Putamen (tissue), 1 donor: ENCODE data around the gene GATA2.

Source experiments
- DNase-seq: peaks from one replicate; pipeline ENCODE4 v3.0.0-alpha.2; 2016; ENCODE audit warnings: low spot score

Gene GATA2

DNA sequence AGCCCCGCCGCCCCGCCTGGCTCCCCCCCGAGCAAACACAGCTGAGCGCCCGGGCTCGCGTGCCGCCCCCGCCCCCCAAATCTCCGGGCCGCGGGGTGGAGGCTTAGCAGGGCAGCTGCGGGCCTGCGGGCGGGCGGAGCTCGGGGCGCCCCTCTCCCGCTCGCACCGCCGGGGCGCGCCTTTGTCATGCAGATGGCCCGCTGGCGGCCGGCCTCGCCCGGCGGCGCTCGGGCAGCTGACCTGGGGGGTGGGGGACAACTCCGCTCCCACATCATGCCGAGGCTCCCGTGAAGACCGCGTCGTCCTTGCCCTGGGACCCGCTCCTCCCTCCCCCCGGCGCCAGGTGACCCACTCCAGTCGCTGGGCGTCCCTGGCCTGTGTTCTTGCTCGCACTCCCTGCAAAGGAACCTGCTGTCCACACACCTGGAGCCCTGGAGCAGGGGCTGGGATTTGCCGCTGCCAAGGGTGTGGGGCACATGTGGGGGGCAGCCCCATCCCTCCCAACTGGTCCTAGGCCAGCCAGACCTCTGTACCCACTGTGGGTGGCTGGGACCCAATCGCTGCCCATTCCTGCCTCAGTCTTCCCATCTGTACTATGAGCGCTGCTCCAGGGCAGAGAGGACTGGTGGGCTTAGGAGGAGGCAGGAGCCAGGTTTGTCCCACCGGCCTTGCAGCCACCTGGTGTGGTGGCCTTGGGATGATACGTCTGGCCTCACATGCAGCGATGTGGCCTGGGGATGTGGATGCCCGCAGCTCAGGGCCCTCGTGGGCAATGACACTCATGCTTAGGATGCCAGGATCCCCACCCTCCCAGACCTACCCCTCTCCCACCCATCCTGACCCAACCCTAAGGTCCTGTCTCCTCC, 59.8 kb downstream of the GATA2 start:
- no peak for DNase-seq

DNA sequence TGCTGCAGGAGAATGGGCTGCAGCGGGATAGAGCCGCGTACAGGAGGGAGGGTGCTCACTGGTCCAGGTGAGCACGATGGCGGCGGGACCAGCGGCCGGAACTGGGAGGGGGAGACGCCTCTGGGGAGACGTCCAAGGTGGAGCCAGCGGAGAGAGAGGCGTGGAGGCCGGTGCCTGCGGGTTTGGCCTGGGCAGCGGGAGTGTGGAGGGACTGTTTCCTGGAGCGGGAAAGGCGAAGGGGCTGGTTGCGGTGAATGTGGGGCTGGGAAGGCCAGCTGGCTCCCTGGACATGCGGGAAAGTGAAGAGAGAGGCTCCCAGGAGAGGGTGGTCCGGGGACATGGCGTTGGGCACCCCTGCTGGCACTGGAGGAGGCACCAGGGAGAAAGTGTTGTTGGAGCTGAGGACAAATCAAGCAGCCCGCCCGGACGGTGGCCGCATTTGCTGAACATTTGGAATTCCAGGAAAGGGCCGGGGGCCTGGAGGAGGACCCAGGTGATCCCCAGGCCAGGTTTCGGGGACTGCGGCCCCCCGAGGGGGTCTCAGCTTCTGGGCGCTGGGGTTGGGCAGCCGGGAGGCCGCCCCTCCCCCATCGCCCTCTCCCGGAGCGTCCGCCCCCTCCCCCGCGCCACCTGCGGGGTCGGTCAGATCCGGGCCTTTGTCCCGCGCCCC, 60.6 kb downstream of the GATA2 start:
- no peak for DNase-seq

DNA sequence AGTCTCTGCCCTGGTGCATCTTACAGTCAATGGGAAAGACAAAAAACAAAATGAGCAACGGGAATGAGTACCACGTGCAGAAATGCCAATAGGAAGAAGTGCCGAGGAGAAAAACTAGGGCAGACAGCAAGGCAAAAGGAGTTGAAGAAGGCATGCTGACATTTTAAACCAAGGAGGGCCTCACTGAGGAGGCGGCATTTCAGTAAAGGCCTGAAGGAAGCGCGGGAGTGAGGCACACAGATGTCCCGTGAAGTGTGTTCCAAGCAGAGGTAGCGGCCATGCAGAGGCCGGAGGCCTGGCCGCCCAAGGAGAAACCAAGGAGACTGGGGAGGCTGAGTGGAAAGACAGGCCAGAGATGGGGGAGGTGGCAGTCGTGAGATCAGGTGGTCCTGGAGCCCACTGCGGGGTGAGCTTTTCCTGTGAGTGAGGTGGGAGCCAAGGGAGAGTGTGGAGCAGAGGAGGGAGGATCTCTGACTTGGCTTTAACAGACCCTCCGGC, 61.1 kb downstream of the GATA2 start:
- DNase-seq, result no peak

DNA sequence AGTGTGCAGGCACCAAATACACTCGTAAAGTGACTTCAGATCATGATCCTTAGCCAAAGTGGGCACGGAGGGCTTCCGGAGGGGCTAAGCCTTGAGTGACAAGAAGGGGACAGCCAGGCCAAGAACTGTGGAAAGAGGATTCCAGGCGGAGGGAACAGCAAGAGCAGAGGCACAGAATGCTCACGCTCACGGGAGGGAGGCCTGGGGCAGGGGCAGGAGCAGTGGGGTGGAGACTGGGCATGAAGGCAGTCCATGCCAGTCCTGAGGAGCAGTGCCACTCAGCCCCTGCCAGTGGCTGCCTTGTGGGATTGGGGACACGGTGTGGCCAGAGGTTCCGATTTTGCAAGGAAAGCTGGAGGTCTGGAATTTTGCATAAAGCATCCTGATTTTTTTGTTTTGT, 62.3 kb downstream of the GATA2 start:
- DNase-seq, result no peak

DNA sequence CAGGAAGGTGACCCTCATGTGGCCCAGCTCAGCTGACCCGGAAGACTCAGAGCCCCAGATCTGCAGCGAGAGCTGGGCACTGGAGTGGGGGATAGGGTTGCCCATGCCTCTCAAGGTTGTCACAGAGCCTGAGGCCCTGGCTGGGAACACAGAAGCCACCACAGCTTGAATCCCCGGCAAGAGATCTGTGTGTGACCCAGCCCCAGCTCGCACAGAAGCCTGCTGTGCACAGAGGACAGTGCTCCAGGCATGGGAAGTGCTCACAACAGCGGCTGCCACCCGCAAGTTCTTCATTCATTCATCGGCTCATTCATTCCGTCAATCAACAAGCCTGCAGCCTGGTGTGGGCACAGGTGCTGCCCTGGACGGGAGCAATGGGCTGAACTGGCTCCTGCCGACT, 62.7 kb downstream of the GATA2 start:
- DNase-seq, result no peak

DNA sequence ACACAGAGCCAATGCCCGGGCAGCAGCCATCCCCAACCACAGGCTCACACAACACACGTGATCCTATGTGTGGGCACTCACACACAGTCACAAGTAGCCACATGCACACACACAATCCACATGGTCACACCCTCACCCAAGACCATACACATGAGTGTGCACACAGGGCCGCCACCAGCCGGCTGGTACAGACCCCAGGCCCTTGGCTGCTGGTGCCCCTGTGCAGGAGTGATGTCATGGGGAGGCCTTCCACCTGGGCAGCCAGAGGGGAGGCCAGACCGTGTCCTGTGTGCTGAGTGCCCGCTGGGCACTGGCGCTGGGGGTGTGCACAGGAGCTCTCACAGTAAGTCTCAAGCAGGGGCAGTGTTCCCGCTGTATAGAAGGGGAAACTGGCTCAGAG, 63.2 kb downstream of the GATA2 start:
- DNase-seq, result no peak
